T-helper 2 cell treated with Interferon-gamma antibody and Interleukin-4, amounts not matched to agents 5 μg/mL and 100 μg/mL, for 36 hours (primary cell): ENCODE data around the gene CSAD.

ENCODE experiments used
- DNase-seq: peaks from one replicate; pipeline ENCODE4 v3.0.0; 2021; ENCODE audit warnings: low spot score
- H3K27ac Mint-ChIP-seq: one replicate; pipeline ENCODE4 v1.8.0; 2021; ENCODE audit warnings: mild to moderate bottlenecking, mixed read lengths
- H3K27me3 Mint-ChIP-seq: one replicate; pipeline ENCODE4 v1.8.0; 2021; ENCODE audit warnings: low read depth, mixed read lengths
- H3K36me3 Mint-ChIP-seq: one replicate; pipeline ENCODE4 v1.8.0; 2021; ENCODE audit warnings: low read depth, mixed read lengths
- H3K4me1 Mint-ChIP-seq: one replicate; pipeline ENCODE4 v1.8.0; 2021; ENCODE audit warnings: low read depth, mixed read lengths
- H3K4me3 Mint-ChIP-seq: one replicate; pipeline ENCODE4 v1.8.0; 2022; ENCODE audit warnings: mild to moderate bottlenecking, moderate library complexity, mixed read lengths
- H3K9me3 Mint-ChIP-seq: one replicate; pipeline ENCODE4 v1.8.0; 2021; ENCODE audit warnings: mixed read lengths

Gene CSAD

GRCh38 chr12:53222170-53222721 lies 41.5 kb upstream of the CSAD start:
- Mint-ChIP-seq H3K27ac (peak overlapping the region; percentile 92), H3K27me3 (no peaks in the 10 kb centered on the region), H3K9me3 (no peaks in the 10 kb centered on the region), H3K36me3 (peaks cover 19% of the 10 kb centered on the region), H3K4me1 (peaks cover 51% of the 10 kb centered on the region), H3K4me3 (peak overlapping the region; percentile 81)
- no peak for DNase-seq

- Mint-ChIP-seq H3K9me3 (no peaks in the 10 kb centered on the region), H3K27ac (peak overlapping the region; percentile 95), H3K36me3 (peaks cover 20% of the 10 kb centered on the region), H3K4me3 (peak overlapping the region; percentile 97), H3K4me1 (peaks cover 59% of the 10 kb centered on the region), H3K27me3 (no peaks in the 10 kb centered on the region)
- DNase-seq: peak; percentile 67
Observed at GRCh38 chr12:53221203-53222080, 40.7 kb upstream of the CSAD start.

GRCh38 chr12:53220694-53221202 lies 40.0 kb upstream of the CSAD start:
- Mint-ChIP-seq H3K9me3 (no peaks in the 10 kb centered on the region), H3K27me3 (no peaks in the 10 kb centered on the region), H3K4me1 (peaks cover 66% of the 10 kb centered on the region), H3K36me3 (peaks cover 26% of the 10 kb centered on the region), H3K27ac (peak overlapping the region; percentile 95), H3K4me3 (peak overlapping the region; percentile 97)
- DNase-seq: peak; percentile 90

- no peaks in the 10 kb centered on the region for H3K9me3 Mint-ChIP-seq
- H3K4me1 Mint-ChIP-seq: peaks cover 67% of the 10 kb centered on the region
- H3K27ac Mint-ChIP-seq: peak overlapping the region; percentile 95
- peak overlapping the region; percentile 97 for H3K4me3 Mint-ChIP-seq
- DNase-seq: peak; percentile 83
- H3K36me3 Mint-ChIP-seq: peaks cover 25% of the 10 kb centered on the region
- H3K27me3 Mint-ChIP-seq: no peaks in the 10 kb centered on the region
Observed at GRCh38 chr12:53219956-53220693, 39.4 kb upstream of the CSAD start.

GRCh38 chr12:53219292-53219955 lies 38.7 kb upstream of the CSAD start:
- Mint-ChIP-seq H3K4me1 (peaks cover 66% of the 10 kb centered on the region), H3K9me3 (no peaks in the 10 kb centered on the region), H3K27me3 (no peaks in the 10 kb centered on the region), H3K4me3 (peak overlapping the region; percentile 97), H3K36me3 (peaks cover 27% of the 10 kb centered on the region), H3K27ac (peak overlapping the region; percentile 90)
- peak; percentile 83 for DNase-seq

GRCh38 chr12:53218551-53219291 lies 38.0 kb upstream of the CSAD start:
- no peak for DNase-seq
- Mint-ChIP-seq H3K4me3 (peak overlapping the region; percentile 97), H3K4me1 (peaks cover 64% of the 10 kb centered on the region), H3K9me3 (no peaks in the 10 kb centered on the region), H3K27ac (peak overlapping the region; percentile 90), H3K27me3 (no peaks in the 10 kb centered on the region), H3K36me3 (peaks cover 34% of the 10 kb centered on the region)

GRCh38 chr12:53217931-53218307 lies 37.2 kb upstream of the CSAD start:
- peaks cover 42% of the 10 kb centered on the region for H3K36me3 Mint-ChIP-seq
- no peak for DNase-seq

GRCh38 chr12:53217051-53217930 lies 36.6 kb upstream of the CSAD start:
- no peaks in the 10 kb centered on the region for H3K9me3 Mint-ChIP-seq
- no peak for DNase-seq
- H3K4me3 Mint-ChIP-seq: peak overlapping the region; percentile 97
- peaks cover 47% of the 10 kb centered on the region for H3K36me3 Mint-ChIP-seq
- H3K27me3 Mint-ChIP-seq: no peaks in the 10 kb centered on the region
- peaks cover 57% of the 10 kb centered on the region for H3K4me1 Mint-ChIP-seq
- peak overlapping the region; percentile 75 for H3K27ac Mint-ChIP-seq

More at GRCh38 chr12:53217931-53218307, 37.2 kb upstream of the CSAD start:
- H3K9me3 Mint-ChIP-seq: no peaks in the 10 kb centered on the region
- no peaks in the 10 kb centered on the region for H3K27me3 Mint-ChIP-seq
- peak overlapping the region; percentile 97 for H3K4me3 Mint-ChIP-seq
- H3K4me1 Mint-ChIP-seq: peaks cover 63% of the 10 kb centered on the region
- H3K27ac Mint-ChIP-seq: peak overlapping the region; percentile 75

GRCh38 chr12:53215497-53215896 lies 34.8 kb upstream of the CSAD start:
- DNase-seq: no peak
- Mint-ChIP-seq H3K36me3 (peaks cover 55% of the 10 kb centered on the region), H3K27ac (peak overlapping the region; percentile 66), H3K4me3 (no peak overlapping the region), H3K4me1 (peaks cover 54% of the 10 kb centered on the region), H3K27me3 (no peaks in the 10 kb centered on the region), H3K9me3 (no peaks in the 10 kb centered on the region)

GRCh38 chr12:53214687-53215455 lies 34.1 kb upstream of the CSAD start:
- H3K36me3 Mint-ChIP-seq: peaks cover 61% of the 10 kb centered on the region
- no peak overlapping the region for H3K27ac Mint-ChIP-seq
- peaks cover 54% of the 10 kb centered on the region for H3K4me1 Mint-ChIP-seq
- H3K27me3 Mint-ChIP-seq: no peaks in the 10 kb centered on the region
- no peak for DNase-seq
- H3K9me3 Mint-ChIP-seq: no peaks in the 10 kb centered on the region
- no peak overlapping the region for H3K4me3 Mint-ChIP-seq

GRCh38 chr12:53214221-53214620 lies 33.5 kb upstream of the CSAD start:
- Mint-ChIP-seq H3K4me1 (peaks cover 54% of the 10 kb centered on the region), H3K27me3 (no peaks in the 10 kb centered on the region), H3K9me3 (no peaks in the 10 kb centered on the region), H3K36me3 (peaks cover 60% of the 10 kb centered on the region), H3K4me3 (no peak overlapping the region), H3K27ac (peak overlapping the region; percentile 71)
- no peak for DNase-seq

- Mint-ChIP-seq H3K27ac (peak overlapping the region; percentile 71), H3K36me3 (peaks cover 64% of the 10 kb centered on the region), H3K27me3 (no peaks in the 10 kb centered on the region), H3K9me3 (no peaks in the 10 kb centered on the region), H3K4me1 (peaks cover 58% of the 10 kb centered on the region), H3K4me3 (no peak overlapping the region)
- peak; percentile 76 for DNase-seq
Observed at GRCh38 chr12:53213348-53213747, 32.6 kb upstream of the CSAD start.
